Hepatocyte (in vitro differentiated cells): ENCODE data around the gene MPZL2. TPM values are rescaled to one million over a fixed set of nuclear protein-coding genes. Genes with fewer than 3 reads are reported as not detected.

Source experiments
- DNase-seq: peaks from one replicate; pipeline ENCODE4 v3.0.0-alpha.2; 2016; ENCODE audit warnings: low spot score
- H2AFZ ChIP-seq: fragments of 200-600 bp; sonication (generic); 2 replicates; pipeline ENCODE4 v1.6.0; 2016; ENCODE audit warnings: antibody characterized with exemption, mild to moderate bottlenecking
- H3K27ac ChIP-seq: fragments of 200-600 bp; sonication (generic); 2 replicates; pipeline ENCODE4 v1.5.1; 2016; ENCODE audit warnings: mild to moderate bottlenecking
- H3K27me3 ChIP-seq: fragments of 200-600 bp; sonication (generic); 2 replicates; pipeline ENCODE4 v1.6.1; 2016
- H3K36me3 ChIP-seq: fragments of 200-600 bp; sonication (generic); replicated peaks from 2 replicates; pipeline ENCODE4 v1.5.1; 2016; ENCODE audit warnings: low read depth; ENCODE audit not compliant: insufficient read depth
- H3K4me1 ChIP-seq: fragments of 200-600 bp; sonication (generic); 2 replicates; pipeline ENCODE4 v1.5.1; 2016; ENCODE audit warnings: mild to moderate bottlenecking, moderate library complexity; ENCODE audit not compliant: insufficient read depth
- H3K4me2 ChIP-seq: fragments of 200-600 bp; sonication (generic); 2 replicates; pipeline ENCODE4 v1.6.0; 2016
- H3K4me3 ChIP-seq: fragments of 200-600 bp; sonication (generic); 2 replicates; pipeline ENCODE4 v1.5.1; 2016; ENCODE audit warnings: mild to moderate bottlenecking
- H3K79me2 ChIP-seq: fragments of 200-600 bp; sonication (generic); 2 replicates; pipeline ENCODE4 v1.6.0; 2017; ENCODE audit warnings: mild to moderate bottlenecking
- H3K9me2 ChIP-seq: fragments of 200-600 bp; sonication (generic); replicated peaks from 2 replicates; pipeline ENCODE4 v1.6.0; 2017; ENCODE audit warnings: mild to moderate bottlenecking; ENCODE audit not compliant: insufficient read depth
- H3K9me3 ChIP-seq: fragments of 200-600 bp; sonication (generic); 2 replicates; pipeline ENCODE4 v1.5.1; 2016; ENCODE audit warnings: low read depth, mild to moderate bottlenecking
- H4K20me1 ChIP-seq: fragments of 200-600 bp; sonication (generic); 2 replicates; pipeline ENCODE4 v1.6.0; 2016; ENCODE audit warnings: mild to moderate bottlenecking; ENCODE audit not compliant: insufficient read depth, poor library complexity, severe bottlenecking
- EZH2 ChIP-seq: fragments of 200-600 bp; sonication (generic); IDR thresholded peaks from 2 replicates; pipeline ENCODE4 v1.6.1; 2016; ENCODE audit warnings: antibody characterized with exemption, mild to moderate bottlenecking, borderline replicate concordance
- EZH2phosphoT487 ChIP-seq: fragments of 200-600 bp; sonication (generic); IDR thresholded peaks from one replicate; pipeline ENCODE4 v1.6.1; 2018; ENCODE audit warnings: antibody characterized with exemption, mild to moderate bottlenecking, low read depth, moderate library complexity; ENCODE audit not compliant: unreplicated experiment, severe bottlenecking
- WGBS: methylation state at CpG from one replicate; pipeline ENCODE4 v1.1.6; 2016; ENCODE audit warnings: low lambda C conversion rate; ENCODE audit errors: missing lambda C conversion rate; 5-methylcytosine and 5-hydroxymethylcytosine counted together
- polyA plus RNA-seq: library from polyadenylated mRNA; unstranded; fragments of >200 nt; fragmentation: Nextera tagmentation; extraction: Ambion mirVana; gene quantifications from 2 replicates; pipeline ENCODE4 v1.2.1, GENCODE V29; 2016
- total RNA-seq: library from RNA; depleted of rRNA; stranded (reverse); fragments of >200 nt; gene quantifications from 2 replicates; pipeline ENCODE4 v1.2.3, GENCODE V29; 2014
- TF ChIP-seq, protein P1 (sequence below): fragments of 200-600 bp; sonication (generic); IDR thresholded peaks from 2 replicates; pipeline ENCODE4 v1.5.1; 2016; ENCODE audit warnings: antibody characterized with exemption, mild to moderate bottlenecking; ENCODE audit not compliant: poor library complexity

The MPZL2 gene
- total and polyA plus RNA-seq, 2 experiments from 2014 or later = 47.2 to 48.0 TPM

DNA sequence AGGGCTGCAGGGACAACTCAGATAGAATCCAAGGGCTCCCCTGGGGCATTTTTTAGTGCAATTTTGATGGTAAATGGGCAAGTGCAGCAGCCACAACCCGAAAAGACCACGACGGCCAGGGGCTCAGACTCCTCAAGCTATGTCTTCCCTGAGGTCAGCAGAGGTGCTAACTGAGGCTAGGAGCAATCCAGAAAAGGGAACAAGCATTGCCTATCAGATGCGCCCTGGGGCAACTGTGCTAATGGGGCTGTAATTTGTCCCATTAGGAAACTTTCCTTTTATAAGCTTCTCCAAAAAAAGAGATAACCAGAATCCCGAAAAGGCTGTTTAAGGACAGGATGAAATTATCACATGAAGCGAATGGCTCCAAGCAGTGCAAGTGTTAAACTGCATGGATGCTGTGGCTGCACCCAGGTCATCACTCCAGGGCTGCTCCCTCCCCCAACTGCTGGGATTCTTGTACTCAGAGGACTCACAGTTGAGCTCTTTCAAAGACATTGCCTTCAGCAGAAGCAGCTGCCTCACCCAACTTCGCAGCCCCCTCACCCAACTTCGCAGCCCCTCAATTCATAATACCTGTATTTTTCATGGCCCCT is 37.6 kb upstream of the MPZL2 start:
- Histone ChIP-seq H3K4me1 (no peaks in the 10 kb centered on the region), H3K4me3 (no peak overlapping the region), H3K27ac (no peak overlapping the region), H3K79me2 (no peaks in the 10 kb centered on the region), H3K9me3 (no peaks in the 10 kb centered on the region), H3K9me2 (no peaks in the 10 kb centered on the region), H2AFZ (no peak overlapping the region), H3K27me3 (peaks cover 12% of the 10 kb centered on the region), H4K20me1 (no peaks in the 10 kb centered on the region), H3K4me2 (no peak overlapping the region), H3K36me3 (no peaks in the 10 kb centered on the region)
- 71% methylated on average over 8 of the region's 8 CpGs for WGBS
- no peak for DNase-seq
- TF ChIP-seq EZH2phosphoT487 (no peak), EZH2 (no peak)
- TF ChIP-seq, protein P1, sequence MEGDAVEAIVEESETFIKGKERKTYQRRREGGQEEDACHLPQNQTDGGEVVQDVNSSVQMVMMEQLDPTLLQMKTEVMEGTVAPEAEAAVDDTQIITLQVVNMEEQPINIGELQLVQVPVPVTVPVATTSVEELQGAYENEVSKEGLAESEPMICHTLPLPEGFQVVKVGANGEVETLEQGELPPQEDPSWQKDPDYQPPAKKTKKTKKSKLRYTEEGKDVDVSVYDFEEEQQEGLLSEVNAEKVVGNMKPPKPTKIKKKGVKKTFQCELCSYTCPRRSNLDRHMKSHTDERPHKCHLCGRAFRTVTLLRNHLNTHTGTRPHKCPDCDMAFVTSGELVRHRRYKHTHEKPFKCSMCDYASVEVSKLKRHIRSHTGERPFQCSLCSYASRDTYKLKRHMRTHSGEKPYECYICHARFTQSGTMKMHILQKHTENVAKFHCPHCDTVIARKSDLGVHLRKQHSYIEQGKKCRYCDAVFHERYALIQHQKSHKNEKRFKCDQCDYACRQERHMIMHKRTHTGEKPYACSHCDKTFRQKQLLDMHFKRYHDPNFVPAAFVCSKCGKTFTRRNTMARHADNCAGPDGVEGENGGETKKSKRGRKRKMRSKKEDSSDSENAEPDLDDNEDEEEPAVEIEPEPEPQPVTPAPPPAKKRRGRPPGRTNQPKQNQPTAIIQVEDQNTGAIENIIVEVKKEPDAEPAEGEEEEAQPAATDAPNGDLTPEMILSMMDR = no peak

DNA sequence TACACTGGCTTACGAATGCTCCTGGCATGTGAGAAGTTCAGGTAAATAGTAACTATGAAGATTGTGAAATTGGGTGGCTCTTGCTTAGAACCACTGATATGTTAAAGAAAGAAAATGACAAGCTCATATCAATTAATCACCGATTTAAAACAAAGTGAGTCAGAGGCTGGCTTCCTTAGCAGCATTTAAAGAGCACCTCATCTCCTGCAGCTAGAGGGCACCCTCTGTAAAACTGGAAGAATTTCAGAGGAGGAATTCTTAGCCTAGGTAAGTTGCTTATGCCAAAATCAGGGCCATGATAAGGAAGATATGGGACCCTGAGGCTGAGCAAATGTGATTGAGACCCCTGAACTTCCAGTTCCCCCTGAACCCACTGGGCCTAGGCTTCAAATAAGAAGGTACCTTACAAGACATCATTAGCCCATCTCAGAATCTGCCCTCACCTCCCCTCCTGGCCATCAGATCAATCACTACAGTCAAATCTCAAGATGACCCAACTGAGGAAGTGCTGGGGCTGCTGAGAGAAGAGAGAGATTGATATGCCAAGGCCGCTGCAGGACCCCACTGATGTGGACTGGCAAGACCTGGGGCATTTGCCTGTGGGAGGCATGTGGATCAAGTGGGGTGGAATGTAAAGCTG is 31.8 kb upstream of the MPZL2 start:
- Histone ChIP-seq H3K27ac (no peak overlapping the region), H4K20me1 (no peaks in the 10 kb centered on the region), H3K27me3 (peaks cover 4% of the 10 kb centered on the region), H3K36me3 (no peaks in the 10 kb centered on the region), H3K4me1 (no peaks in the 10 kb centered on the region), H2AFZ (no peak overlapping the region), H3K79me2 (no peaks in the 10 kb centered on the region), H3K9me2 (no peaks in the 10 kb centered on the region), H3K4me3 (no peak overlapping the region), H3K4me2 (no peak overlapping the region), H3K9me3 (no peaks in the 10 kb centered on the region)
- WGBS = 49% methylated on average over 3 of the region's 3 CpGs
- DNase-seq = peak; percentile 67
- no peak for TF ChIP-seq EZH2phosphoT487
- TF ChIP-seq, protein P1 = peak; percentile 56

DNA sequence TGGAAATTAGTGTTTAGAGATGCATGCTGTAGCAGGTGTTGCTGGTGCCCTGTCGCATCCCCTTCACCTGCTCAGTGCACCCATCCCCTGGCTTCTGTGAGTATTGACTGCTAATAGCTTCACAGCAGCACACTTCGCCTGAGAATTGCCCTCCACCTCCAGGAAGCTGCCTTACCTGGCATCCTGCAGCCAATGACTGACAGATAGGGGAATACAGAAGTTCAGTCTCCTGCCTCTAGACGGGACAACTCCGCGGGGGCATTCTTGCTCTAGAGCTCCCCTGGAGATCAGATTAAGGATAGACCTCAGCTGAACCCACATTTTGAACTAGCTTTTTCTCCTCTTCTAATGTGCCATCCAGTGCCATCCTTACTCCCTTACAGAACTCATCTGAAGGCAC is 31.1 kb upstream of the MPZL2 start:
- H3K27me3 ChIP-seq = peaks cover 4% of the 10 kb centered on the region
- no peak for DNase-seq
- H3K4me3 ChIP-seq = no peak overlapping the region
- H3K79me2 ChIP-seq = no peaks in the 10 kb centered on the region
- H3K4me1 ChIP-seq = no peaks in the 10 kb centered on the region
- no peaks in the 10 kb centered on the region for H3K36me3 ChIP-seq
- H3K27ac ChIP-seq = no peak overlapping the region
- no peak overlapping the region for H3K4me2 ChIP-seq
- no peaks in the 10 kb centered on the region for H4K20me1 ChIP-seq
- H3K9me3 ChIP-seq = no peaks in the 10 kb centered on the region
- 67% methylated on average over 5 of the region's 5 CpGs for WGBS
- no peaks in the 10 kb centered on the region for H3K9me2 ChIP-seq
- TF ChIP-seq, protein P1 = no peak
- TF ChIP-seq EZH2phosphoT487 = no peak
- TF ChIP-seq EZH2 = no peak
- H2AFZ ChIP-seq = no peak overlapping the region
